Measurements from ENCODE around the gene BARHL1.

DNA sequence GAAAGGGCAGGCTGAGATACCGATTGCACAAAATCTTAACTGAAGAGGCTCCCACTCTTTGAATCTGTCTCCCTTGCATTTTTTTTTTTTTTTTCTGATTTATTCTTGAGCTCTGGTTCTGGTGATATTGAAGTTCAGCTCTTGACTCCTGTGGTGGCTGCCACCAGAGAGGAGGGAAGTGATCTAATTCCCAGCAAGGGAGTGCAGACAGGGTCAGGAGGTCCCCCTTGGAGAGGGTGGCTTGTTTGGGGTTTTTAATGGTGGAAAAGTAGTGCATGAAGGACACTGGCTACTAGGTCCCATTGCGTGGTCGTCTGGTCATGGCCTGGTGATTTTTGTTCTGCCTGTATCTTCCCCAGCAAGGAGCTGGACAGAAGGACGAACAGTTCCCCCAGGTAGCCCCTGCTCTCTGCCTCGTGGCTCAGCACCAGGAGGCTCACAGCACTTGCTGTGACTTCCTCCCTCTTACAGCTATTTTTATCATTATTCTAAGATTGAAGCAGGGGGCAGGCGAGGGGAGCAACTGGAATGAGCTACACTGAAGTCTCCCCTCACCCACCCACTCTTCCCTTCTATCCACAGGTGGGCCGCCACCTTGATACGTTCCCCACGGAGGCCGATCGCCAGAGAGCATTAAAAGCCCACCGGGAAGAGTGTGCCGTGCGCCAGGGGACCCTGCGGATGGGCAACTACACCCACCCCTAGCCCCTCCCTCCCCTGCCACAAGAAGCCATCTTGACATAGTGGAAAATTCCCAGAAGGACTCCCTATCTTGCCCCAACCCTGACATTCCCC, 10.4 kb upstream of the BARHL1 start:
- TF ChIP-seq GTF2F1 (IDR thresholded peaks at IDR 0.05; ENCODE audit: low read depth, low read length) (no peak), RAD21 (CRISPR knock-in tag; conservative IDR thresholded peaks at IDR 0.05 in 1 of 2, IDR thresholded peaks at IDR 0.05 in 1 of 2) (no peak)

All from K562 (cell line).